ENCODE measurements around the gene DEUP1.
A peak's percentile ranks its signal among the peaks of the same experiment; 100 is the strongest.
"Not testable (repeated sequence)": the region's sequence is repeated elsewhere in the genome, so short reads cannot be mapped to it uniquely, and the experiment has no call there.

Gene DEUP1

GRCh38 chr11:93330446-93330984 is at the start of gene DEUP1:
DEUP1 (plus strand) TSS chr11:93330742; CDS start chr11:93332260, 1,518 bp downstream.
- peak; percentile 20 for DNase-seq (ENCODE audit: low spot score)

- no peak for DNase-seq (ENCODE audit: low spot score)
These were observed 45.1 kb upstream of the DEUP1 start for GRCh38 chr11:93285430-93285829.

GRCh38 chr11:93287434-93287833 is 43.1 kb upstream of the DEUP1 start:
- DNase-seq (ENCODE audit: low spot score): no peak

- no peak for DNase-seq (ENCODE audit: low spot score)
These were observed 42.5 kb upstream of the DEUP1 start for GRCh38 chr11:93288079-93288478.

GRCh38 chr11:93288767-93289166 is 41.8 kb upstream of the DEUP1 start:
- DNase-seq (ENCODE audit: low spot score): no peak

- no peak for DNase-seq (ENCODE audit: low spot score)
These were observed 40.6 kb upstream of the DEUP1 start for GRCh38 chr11:93289782-93290463.

- no peak for DNase-seq (ENCODE audit: low spot score)
These were observed 39.4 kb upstream of the DEUP1 start for GRCh38 chr11:93291110-93291509.

GRCh38 chr11:93291898-93292297 is 38.6 kb upstream of the DEUP1 start:
- DNase-seq (ENCODE audit: low spot score): no peak

GRCh38 chr11:93295921-93296575 is 34.5 kb upstream of the DEUP1 start:
- no peak for DNase-seq (ENCODE audit: low spot score)

GRCh38 chr11:93303689-93304088 is 26.9 kb upstream of the DEUP1 start:
- DNase-seq (ENCODE audit: low spot score): no peak

- DNase-seq (ENCODE audit: low spot score): not testable (repeated sequence)
These were observed 16.1 kb upstream of the DEUP1 start for GRCh38 chr11:93314399-93314798.

- DNase-seq (ENCODE audit: low spot score): no peak
These were observed 11.2 kb upstream of the DEUP1 start for GRCh38 chr11:93319224-93319839.

- DNase-seq (ENCODE audit: low spot score): no peak
These were observed 10.3 kb upstream of the DEUP1 start for GRCh38 chr11:93320230-93320629.

GRCh38 chr11:93322207-93322606 is 8.3 kb upstream of the DEUP1 start:
- DNase-seq (ENCODE audit: low spot score): no peak

GRCh38 chr11:93323747-93324146 is 6.8 kb upstream of the DEUP1 start:
- no peak for DNase-seq (ENCODE audit: low spot score)

- no peak for DNase-seq (ENCODE audit: low spot score)
These were observed 6.0 kb upstream of the DEUP1 start for GRCh38 chr11:93324500-93324899.

GRCh38 chr11:93326681-93327080 is 3.9 kb upstream of the DEUP1 start:
- DNase-seq (ENCODE audit: low spot score): no peak

- peak; percentile 9 for DNase-seq (ENCODE audit: low spot score)
These were observed 551 bp upstream of the DEUP1 start for GRCh38 chr11:93329936-93330445.

GRCh38 chr11:93340223-93340622 is 9.7 kb downstream of the DEUP1 start:
- no peak for DNase-seq (ENCODE audit: low spot score)

- DNase-seq (ENCODE audit: low spot score): no peak
These were observed 14.4 kb downstream of the DEUP1 start for GRCh38 chr11:93344855-93345333.

GRCh38 chr11:93348930-93349329 is 18.4 kb downstream of the DEUP1 start:
- DNase-seq (ENCODE audit: low spot score): no peak

GRCh38 chr11:93350835-93351234 is 20.3 kb downstream of the DEUP1 start:
- DNase-seq (ENCODE audit: low spot score): no peak

- DNase-seq (ENCODE audit: low spot score): no peak
These were observed 28.9 kb downstream of the DEUP1 start for GRCh38 chr11:93359396-93359795.

All from AG08396 (cell line).